SU-DHL-6 (cell line): Measurements from ENCODE around the gene ACOT12.

Experiments used
- EZH2phosphoT487 ChIP-seq: fragments of 200-600 bp; sonication (generic), shearing (Covaris generic); conservative IDR thresholded peaks from 2 replicates; pipeline ENCODE4 v1.6.1; 2018; ENCODE audit warnings: mild to moderate bottlenecking, antibody characterized with exemption, low read length, moderate library complexity, mixed read lengths
- TF ChIP-seq, protein P1 (sequence below): fragments of 200-600 bp; sonication (generic); IDR thresholded peaks from one replicate; pipeline ENCODE4 v1.5.1; 2017; ENCODE audit warnings: antibody characterized with exemption, mild to moderate bottlenecking, low read length, moderate library complexity; ENCODE audit not compliant: insufficient read depth, poor library complexity, severe bottlenecking

DNA sequence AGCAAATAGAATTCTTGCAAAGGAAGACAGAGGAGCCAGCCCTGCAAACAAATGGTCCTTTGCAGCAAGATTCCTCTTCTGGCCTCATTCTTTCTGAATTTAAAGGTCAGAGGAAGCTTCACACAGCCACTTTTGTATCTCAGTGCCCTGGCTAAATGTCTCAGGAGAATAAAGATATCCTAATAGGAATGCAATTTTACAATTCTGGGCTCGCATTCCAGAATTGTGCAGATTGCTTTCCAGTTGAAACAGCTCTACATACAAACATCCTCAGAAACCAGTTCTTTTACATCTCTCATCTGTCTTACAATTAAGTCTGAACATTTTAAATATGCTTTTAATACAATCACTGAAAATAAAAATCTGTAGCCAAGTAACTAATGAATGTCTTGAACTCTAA lies 14.6 kb upstream of the ACOT12 start:
- TF ChIP-seq, protein P1, sequence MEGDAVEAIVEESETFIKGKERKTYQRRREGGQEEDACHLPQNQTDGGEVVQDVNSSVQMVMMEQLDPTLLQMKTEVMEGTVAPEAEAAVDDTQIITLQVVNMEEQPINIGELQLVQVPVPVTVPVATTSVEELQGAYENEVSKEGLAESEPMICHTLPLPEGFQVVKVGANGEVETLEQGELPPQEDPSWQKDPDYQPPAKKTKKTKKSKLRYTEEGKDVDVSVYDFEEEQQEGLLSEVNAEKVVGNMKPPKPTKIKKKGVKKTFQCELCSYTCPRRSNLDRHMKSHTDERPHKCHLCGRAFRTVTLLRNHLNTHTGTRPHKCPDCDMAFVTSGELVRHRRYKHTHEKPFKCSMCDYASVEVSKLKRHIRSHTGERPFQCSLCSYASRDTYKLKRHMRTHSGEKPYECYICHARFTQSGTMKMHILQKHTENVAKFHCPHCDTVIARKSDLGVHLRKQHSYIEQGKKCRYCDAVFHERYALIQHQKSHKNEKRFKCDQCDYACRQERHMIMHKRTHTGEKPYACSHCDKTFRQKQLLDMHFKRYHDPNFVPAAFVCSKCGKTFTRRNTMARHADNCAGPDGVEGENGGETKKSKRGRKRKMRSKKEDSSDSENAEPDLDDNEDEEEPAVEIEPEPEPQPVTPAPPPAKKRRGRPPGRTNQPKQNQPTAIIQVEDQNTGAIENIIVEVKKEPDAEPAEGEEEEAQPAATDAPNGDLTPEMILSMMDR, result no peak
- TF ChIP-seq EZH2phosphoT487, result no peak
